ENCODE measurements around the gene FEM1B.

DNA sequence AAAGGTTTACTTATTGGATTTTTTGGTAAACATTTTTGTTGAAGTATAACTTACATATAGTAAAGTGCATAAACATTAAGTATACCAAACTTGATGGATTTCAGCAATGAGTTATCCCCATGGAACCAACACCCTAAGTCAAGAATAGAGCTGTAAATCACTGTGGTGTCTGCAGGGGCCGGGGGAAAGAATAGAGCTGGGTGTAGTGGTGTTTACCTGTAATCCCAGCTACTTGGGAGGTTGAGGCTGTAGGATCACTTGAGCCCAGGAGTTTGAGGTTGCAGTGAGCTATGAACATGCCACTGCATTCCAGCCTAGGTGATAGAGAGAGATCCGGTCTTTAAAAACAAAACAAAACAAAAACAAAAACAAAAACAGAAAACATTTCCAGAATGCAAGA, 13.3 kb upstream of the FEM1B start:
- TF ChIP-seq, protein P1, sequence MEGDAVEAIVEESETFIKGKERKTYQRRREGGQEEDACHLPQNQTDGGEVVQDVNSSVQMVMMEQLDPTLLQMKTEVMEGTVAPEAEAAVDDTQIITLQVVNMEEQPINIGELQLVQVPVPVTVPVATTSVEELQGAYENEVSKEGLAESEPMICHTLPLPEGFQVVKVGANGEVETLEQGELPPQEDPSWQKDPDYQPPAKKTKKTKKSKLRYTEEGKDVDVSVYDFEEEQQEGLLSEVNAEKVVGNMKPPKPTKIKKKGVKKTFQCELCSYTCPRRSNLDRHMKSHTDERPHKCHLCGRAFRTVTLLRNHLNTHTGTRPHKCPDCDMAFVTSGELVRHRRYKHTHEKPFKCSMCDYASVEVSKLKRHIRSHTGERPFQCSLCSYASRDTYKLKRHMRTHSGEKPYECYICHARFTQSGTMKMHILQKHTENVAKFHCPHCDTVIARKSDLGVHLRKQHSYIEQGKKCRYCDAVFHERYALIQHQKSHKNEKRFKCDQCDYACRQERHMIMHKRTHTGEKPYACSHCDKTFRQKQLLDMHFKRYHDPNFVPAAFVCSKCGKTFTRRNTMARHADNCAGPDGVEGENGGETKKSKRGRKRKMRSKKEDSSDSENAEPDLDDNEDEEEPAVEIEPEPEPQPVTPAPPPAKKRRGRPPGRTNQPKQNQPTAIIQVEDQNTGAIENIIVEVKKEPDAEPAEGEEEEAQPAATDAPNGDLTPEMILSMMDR (IDR thresholded peaks at IDR 0.05; ENCODE audit: extremely low read depth in 1 of 2, insufficient read depth in 1 of 2, low read depth in 1 of 2, low read length in 2 of 2), result no peak
- TF ChIP-seq EZH2 (IDR thresholded peaks at IDR 0.05; ENCODE audit: borderline replicate concordance, low read depth, low read length, severe bottlenecking), result no peak
- TF ChIP-seq POLR2A (IDR thresholded peaks at IDR 0.05; ENCODE audit: low read depth, low read length), result no peak
- TF ChIP-seq JUN (IDR thresholded peaks at IDR 0.05; ENCODE audit: borderline replicate concordance, insufficient read depth, insufficient read length, low read depth), result no peak
- TF ChIP-seq FOS (IDR thresholded peaks at IDR 0.05; ENCODE audit: borderline replicate concordance, insufficient read depth, low read length), result no peak
- TF ChIP-seq MYC (IDR thresholded peaks at IDR 0.05; ENCODE audit: low read depth, low read length), result no peak
- TF ChIP-seq, protein P2, sequence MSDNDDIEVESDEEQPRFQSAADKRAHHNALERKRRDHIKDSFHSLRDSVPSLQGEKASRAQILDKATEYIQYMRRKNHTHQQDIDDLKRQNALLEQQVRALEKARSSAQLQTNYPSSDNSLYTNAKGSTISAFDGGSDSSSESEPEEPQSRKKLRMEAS (IDR thresholded peaks at IDR 0.05; ENCODE audit: insufficient read depth, insufficient read length), result no peak
- no peak for TF ChIP-seq POLR2AphosphoS5 (IDR thresholded peaks at IDR 0.05; ENCODE audit: insufficient read depth, low read depth, low read length)
